Left lung (tissue), 10 donors: Measurements from ENCODE around the gene SF3A2. TPM values are rescaled to one million over a fixed set of nuclear protein-coding genes. Genes with fewer than 3 reads are reported as not detected.

ENCODE experiments used
- ATAC-seq: fragments of 200-7000 bp; cut with Tn5 transposase; one replicate; pipeline ENCODE4 v1.9.1; 2020; ENCODE audit warnings: moderate library complexity
- DNase-seq, 4 donors: peaks; one replicate each; pipeline ENCODE4 v3.0.0-alpha.2; 2013 to 2020
- H3K27ac ChIP-seq, 2 donors: fragments of 200-600 bp; sonication (generic) in 1 of 2; one replicate each; pipeline versions ENCODE4 v1.5.0 to v1.8.0; 2020 to 2021
- H3K27me3 ChIP-seq, 2 donors: fragments of 200-600 bp; sonication (generic) in 1 of 2; one replicate each; pipeline versions ENCODE4 v1.5.0 to v1.8.0; 2020 to 2021
- H3K36me3 ChIP-seq, 2 donors: fragments of 200-600 bp; sonication (generic) in 1 of 2; one replicate each; pipeline versions ENCODE4 v1.5.0 to v1.8.0; 2020 to 2021
- H3K4me1 ChIP-seq, 2 donors: fragments of 200-600 bp; one replicate each; pipeline ENCODE4 v1.8.0; 2021
- H3K4me3 ChIP-seq, 2 donors: fragments of 200-600 bp; sonication (generic) in 1 of 2; one replicate each; pipeline versions ENCODE4 v1.5.0 to v1.8.0; 2020 to 2021; ENCODE audit warnings: mild to moderate bottlenecking in 1 of 2
- H3K9me3 ChIP-seq, 2 donors: fragments of 200-600 bp; sonication (generic) in 1 of 2; one replicate each; pipeline versions ENCODE4 v1.5.0 to v1.8.0; 2020 to 2021
- CTCF ChIP-seq, 2 donors: fragments of 200-600 bp; sonication (generic) in 1 of 2; IDR thresholded peaks; one replicate each; pipeline versions ENCODE4 v1.5.0 to v1.8.0; 2021; ENCODE audit warnings: antibody characterized with exemption in 2 of 2
- intact Hi-C, 2 donors: fragments of 100-400 bp; cut with DNase I; formaldehyde crosslinking; loops; one replicate each; pipeline versions ENCODE4 v1.11.2 to v1.14.2; 2022
- polyA plus RNA-seq, 6 donors: library from polyadenylated mRNA; unstranded; fragments of 120-200 nt; gene quantifications; one replicate each; pipeline ENCODE4 v1.2.1, GENCODE V29; 2013; ENCODE audit not compliant: insufficient read length in 6 of 6
- total RNA-seq, 2 donors: library from RNA; stranded (reverse); fragmentation: NEBNext Ultra II Directional; extraction: Animal tissue kit (Norgen Biotek cat#: 25700); gene quantifications; one replicate each; pipeline ENCODE4 v1.2.1, GENCODE V29; 2021
- donor health status: DM: no; HTN: yes; CAD: no.
- donor health status: DM: no; HTN: no; CAD: no.

The SF3A2 gene
- total and polyA plus RNA-seq, 8 donors, result 50.1 to 81.5 (median 71.4) TPM

- H3K4me1 ChIP-seq, result peaks cover 19 to 42% of the 10 kb centered on the region in 2 donors
- intact Hi-C loops, result no loop called here
- DNase-seq, result no peak
- no peak overlapping the region for H3K4me3 ChIP-seq
- peaks cover 11 to 71% of the 10 kb centered on the region in 2 donors for H3K36me3 ChIP-seq
- TF ChIP-seq CTCF (IDR thresholded peaks at IDR 0.05), result no peak
- no peaks in the 10 kb centered on the region for H3K9me3 ChIP-seq
- H3K27me3 ChIP-seq, result peaks cover 4 to 5% of the 10 kb centered on the region in 2 donors
- H3K27ac ChIP-seq, result no peak overlapping the region
- no peak for ATAC-seq
These were observed 7.9 kb downstream of the SF3A2 start for GRCh38 chr19:2244486-2244885.

DNA sequence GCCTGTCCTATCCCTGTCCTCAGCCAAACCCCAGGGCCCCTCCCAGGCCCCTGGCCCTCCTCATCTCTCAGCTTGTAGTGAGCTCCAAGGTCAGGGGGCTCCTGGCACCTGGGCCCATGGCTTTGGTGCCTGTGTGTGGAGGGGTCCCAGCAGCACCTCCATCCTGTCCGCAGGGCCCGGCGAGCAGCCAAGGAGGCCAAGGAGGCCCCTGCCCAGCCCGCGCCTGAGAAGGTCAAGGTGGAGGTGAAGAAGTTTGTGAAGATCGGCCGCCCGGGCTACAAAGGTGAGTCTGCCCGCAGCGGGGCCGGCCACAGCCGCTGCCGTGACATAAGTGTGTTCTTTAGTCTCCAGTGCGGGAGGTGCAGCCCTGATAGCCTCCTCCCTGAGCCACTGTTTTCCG is 8.6 kb downstream of the SF3A2 start:
- ATAC-seq, result no peak
- H3K36me3 ChIP-seq, result peaks cover 11 to 71% of the 10 kb centered on the region in 2 donors
- no peak for TF ChIP-seq CTCF (IDR thresholded peaks at IDR 0.05)
- intact Hi-C loops, result no loop called here
- H3K27me3 ChIP-seq, result peaks cover 12 to 13% of the 10 kb centered on the region in 2 donors
- no peak for DNase-seq
- no peak overlapping the region for H3K27ac ChIP-seq
- H3K4me1 ChIP-seq, result peaks cover 11 to 38% of the 10 kb centered on the region in 2 donors
- H3K4me3 ChIP-seq, result no peak overlapping the region
- H3K9me3 ChIP-seq, result no peaks in the 10 kb centered on the region

GRCh38 chr19:2246014-2246620 is 9.5 kb downstream of the SF3A2 start:
- Histone ChIP-seq H3K27me3 (peaks cover 20 to 21% of the 10 kb centered on the region in 2 donors), H3K4me3 (no peak overlapping the region), H3K36me3 (peaks cover 11 to 69% of the 10 kb centered on the region in 2 donors), H3K9me3 (no peaks in the 10 kb centered on the region), H3K27ac (no peak overlapping the region), H3K4me1 (peaks cover 6 to 38% of the 10 kb centered on the region in 2 donors)
- ATAC-seq, result no peak
- no peak for TF ChIP-seq CTCF (IDR thresholded peaks at IDR 0.05)
- intact Hi-C loops, result no loop called here
- DNase-seq, result no peak

- Histone ChIP-seq H3K4me3 (no peak overlapping the region), H3K27me3 (peaks cover 28 to 29% of the 10 kb centered on the region in 2 donors), H3K4me1 (peaks cover 10 to 38% of the 10 kb centered on the region in 2 donors), H3K27ac (no peak overlapping the region), H3K36me3 (peaks cover 11 to 66% of the 10 kb centered on the region in 2 donors), H3K9me3 (no peaks in the 10 kb centered on the region)
- ATAC-seq, result peak; percentile 6
- DNase-seq, result no peak
- no peak for TF ChIP-seq CTCF (IDR thresholded peaks at IDR 0.05)
- intact Hi-C loops, result no loop called here
These were observed 10.3 kb downstream of the SF3A2 start for GRCh38 chr19:2246801-2247361.

GRCh38 chr19:2247433-2248101 is 10.9 kb downstream of the SF3A2 start:
- peaks cover 11 to 66% of the 10 kb centered on the region in 2 donors for H3K36me3 ChIP-seq
- intact Hi-C loops, result no loop called here
- H3K9me3 ChIP-seq, result no peaks in the 10 kb centered on the region
- ATAC-seq, result no peak
- no peak overlapping the region for H3K4me3 ChIP-seq
- no peak overlapping the region for H3K27ac ChIP-seq
- TF ChIP-seq CTCF (IDR thresholded peaks at IDR 0.05), result no peak
- DNase-seq, result no peak
- peaks cover 35 to 36% of the 10 kb centered on the region in 2 donors for H3K27me3 ChIP-seq
- peaks cover 16 to 38% of the 10 kb centered on the region in 2 donors for H3K4me1 ChIP-seq
